ENCODE results near the gene TLN1.

TLN1 gene

DNA sequence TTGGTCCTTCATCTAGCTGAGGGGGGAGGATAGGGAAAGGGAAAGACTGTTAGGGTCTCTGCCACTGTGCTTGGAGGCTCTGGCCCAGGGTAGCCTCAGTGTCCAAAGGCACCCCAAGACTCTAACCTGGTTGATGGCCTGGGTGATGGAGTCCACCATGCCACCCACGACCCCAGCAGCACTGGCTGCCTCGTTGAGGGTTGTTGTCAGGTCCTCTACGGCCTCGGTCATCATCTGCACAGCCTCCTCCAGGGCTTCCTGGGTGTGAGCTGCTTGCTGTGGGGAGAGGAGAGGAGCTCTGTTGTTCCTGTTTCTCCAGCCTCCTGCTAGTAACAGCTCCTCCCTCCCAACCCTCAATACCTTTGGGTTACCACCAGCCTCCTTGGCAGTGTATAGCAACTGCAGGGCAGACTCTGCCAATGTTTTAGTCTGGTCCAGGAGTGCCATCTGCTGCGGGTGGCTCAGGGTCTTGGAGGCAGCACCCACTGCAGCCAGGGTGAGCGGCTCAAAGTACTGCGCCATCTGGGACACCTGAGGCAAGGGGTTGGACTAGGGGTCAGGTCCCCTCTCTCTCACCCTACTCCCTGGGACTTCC, 26.1 kb downstream of the TLN1 start:
- H3K4me3 ChIP-seq (ENCODE audit: low read depth, low read length): no peak overlapping the region
- TF ChIP-seq, protein P1, sequence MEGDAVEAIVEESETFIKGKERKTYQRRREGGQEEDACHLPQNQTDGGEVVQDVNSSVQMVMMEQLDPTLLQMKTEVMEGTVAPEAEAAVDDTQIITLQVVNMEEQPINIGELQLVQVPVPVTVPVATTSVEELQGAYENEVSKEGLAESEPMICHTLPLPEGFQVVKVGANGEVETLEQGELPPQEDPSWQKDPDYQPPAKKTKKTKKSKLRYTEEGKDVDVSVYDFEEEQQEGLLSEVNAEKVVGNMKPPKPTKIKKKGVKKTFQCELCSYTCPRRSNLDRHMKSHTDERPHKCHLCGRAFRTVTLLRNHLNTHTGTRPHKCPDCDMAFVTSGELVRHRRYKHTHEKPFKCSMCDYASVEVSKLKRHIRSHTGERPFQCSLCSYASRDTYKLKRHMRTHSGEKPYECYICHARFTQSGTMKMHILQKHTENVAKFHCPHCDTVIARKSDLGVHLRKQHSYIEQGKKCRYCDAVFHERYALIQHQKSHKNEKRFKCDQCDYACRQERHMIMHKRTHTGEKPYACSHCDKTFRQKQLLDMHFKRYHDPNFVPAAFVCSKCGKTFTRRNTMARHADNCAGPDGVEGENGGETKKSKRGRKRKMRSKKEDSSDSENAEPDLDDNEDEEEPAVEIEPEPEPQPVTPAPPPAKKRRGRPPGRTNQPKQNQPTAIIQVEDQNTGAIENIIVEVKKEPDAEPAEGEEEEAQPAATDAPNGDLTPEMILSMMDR (IDR thresholded peaks at IDR 0.05; ENCODE audit: low read depth, low read length): no peak
- in situ Hi-C loops (cut with HindIII; ENCODE audit: low sequenced_read_pairs): no loop called here
- no peak for DNase-seq (ENCODE audit: low read depth, low spot score)

DNA sequence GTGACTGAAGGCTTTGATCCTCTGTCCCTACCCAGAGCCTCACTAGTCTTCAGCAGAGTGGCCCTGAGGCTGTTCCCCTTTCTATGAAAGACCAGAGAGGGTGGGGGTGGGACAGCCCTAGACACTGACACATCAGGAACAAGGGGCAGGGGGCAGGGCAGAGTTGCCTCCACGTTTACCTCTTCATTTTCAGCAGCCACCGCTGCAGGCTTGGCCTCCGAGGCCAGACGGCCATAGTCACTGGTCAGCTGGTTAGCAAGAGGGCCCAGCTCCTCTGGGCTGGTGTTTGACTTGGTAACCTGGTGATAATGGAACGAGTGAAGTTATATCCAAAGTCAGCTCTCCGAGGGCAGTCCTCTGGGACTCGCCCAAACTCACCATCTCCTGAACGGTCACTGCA, 26.6 kb downstream of the TLN1 start:
- in situ Hi-C loops (cut with HindIII; ENCODE audit: low sequenced_read_pairs): no loop called here
- TF ChIP-seq, protein P1 (IDR thresholded peaks at IDR 0.05; ENCODE audit: low read depth, low read length): no peak
- no peak overlapping the region for H3K4me3 ChIP-seq (ENCODE audit: low read depth, low read length)
- no peak for DNase-seq (ENCODE audit: low read depth, low spot score)

DNA sequence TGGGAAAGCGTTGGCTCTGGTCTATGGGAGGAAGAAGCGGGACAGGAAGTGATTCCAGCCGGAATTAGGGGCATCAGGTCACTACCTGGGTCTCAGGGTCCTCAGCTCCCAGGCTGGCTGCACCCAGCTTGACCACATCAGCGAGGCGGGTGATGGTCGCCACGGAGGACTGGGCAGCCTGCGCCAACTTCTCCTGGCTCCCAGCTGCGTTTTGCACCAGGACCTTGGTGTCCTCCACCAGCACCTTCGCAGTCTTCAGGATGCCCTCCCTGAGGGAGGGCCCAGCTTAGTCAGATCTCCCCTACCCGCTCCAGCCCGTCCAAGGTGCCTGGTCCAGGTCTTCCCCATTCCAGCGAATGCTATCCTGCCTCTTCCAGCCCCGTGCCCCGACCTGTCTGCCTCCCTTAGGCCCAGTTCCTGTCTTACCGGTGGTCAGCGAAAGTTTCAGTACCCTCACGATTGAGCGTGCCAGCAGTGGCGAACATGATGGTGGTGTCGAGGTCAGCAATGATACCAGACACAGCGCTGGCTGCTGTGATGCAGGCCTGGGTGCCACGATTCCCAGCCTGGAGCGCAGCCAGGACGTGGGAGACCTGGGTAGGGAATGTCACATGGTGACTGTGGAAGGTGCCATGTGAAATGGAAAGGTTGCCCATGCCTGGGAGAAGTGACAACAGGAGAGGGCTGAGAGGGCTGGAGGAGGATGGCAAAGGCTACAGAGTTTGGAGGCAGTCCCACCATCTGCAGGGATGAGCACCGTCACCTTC, 27.9 kb downstream of the TLN1 start:
- in situ Hi-C loops (cut with HindIII; ENCODE audit: low sequenced_read_pairs): no loop called here
- no peak for DNase-seq (ENCODE audit: low read depth, low spot score)
- TF ChIP-seq, protein P1 (IDR thresholded peaks at IDR 0.05; ENCODE audit: low read depth, low read length): no peak
- H3K4me3 ChIP-seq (ENCODE audit: low read depth, low read length): no peak overlapping the region

DNA sequence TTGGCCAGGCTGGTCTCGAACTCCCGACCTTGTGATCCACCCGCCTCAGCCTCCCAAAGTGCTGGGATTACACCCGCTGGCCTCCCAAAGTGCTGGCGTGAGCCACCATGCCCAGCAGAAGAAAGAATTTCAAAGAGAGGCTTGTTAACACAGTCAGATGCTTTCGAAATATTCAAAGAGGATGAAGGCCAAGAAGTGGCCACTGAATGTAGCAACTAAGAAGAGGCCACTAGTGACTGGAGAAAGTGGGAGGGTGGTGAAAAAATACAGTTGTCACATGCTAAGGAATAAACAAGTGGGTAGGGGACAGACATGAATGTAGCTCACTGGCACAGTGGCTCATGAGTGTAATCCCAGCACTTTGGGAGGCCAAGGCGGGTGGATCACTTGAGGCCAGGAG, 29.3 kb downstream of the TLN1 start:
- in situ Hi-C loops (cut with HindIII; ENCODE audit: low sequenced_read_pairs): no loop called here
- no peak overlapping the region for H3K4me3 ChIP-seq (ENCODE audit: low read depth, low read length)
- TF ChIP-seq, protein P1 (IDR thresholded peaks at IDR 0.05; ENCODE audit: low read depth, low read length): no peak
- no peak for DNase-seq (ENCODE audit: low read depth, low spot score)

DNA sequence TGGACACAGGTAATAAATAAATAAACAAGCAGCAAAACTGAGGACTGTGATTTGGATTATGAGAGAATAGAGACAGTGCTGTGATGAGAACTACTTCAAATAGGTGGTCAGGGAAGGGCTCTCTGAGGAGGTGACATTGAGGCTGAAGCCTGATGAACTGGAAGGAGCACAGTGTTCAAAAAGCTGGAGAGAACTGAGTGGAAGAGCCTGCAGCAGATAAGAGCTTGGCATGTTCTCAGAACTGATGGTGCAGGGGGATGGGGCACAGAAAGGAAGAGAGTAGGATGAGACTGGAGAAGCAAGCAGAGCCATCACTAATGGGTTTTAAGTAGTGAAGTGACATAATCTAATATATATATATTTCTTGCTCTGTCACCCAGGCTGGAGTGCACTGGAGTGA, 31.1 kb downstream of the TLN1 start:
- DNase-seq (ENCODE audit: low read depth, low spot score): no peak
- in situ Hi-C loops (cut with HindIII; ENCODE audit: low sequenced_read_pairs): no loop called here
- H3K4me3 ChIP-seq (ENCODE audit: low read depth, low read length): no peak overlapping the region
- TF ChIP-seq, protein P1 (IDR thresholded peaks at IDR 0.05; ENCODE audit: low read depth, low read length): no peak

DNA sequence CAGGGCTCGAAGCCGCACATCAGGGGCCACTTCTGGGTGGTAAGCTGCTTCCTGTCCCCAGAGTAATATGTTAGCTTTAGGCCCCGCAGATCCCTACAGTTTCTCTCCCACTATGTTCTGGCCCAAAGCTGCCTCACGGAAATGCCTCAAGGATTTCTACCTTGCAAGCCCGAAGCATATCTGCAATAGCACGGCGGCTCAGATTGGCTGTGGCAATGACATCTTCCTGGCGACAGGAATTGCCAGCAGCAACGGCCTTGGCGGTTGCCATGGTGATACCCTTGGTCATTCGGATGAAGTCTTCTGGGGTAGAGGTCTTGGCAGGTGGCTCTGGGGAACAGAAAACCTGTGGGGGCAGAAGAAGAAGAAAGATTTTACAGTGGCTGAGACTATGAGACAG, 32.0 kb downstream of the TLN1 start:
- H3K4me3 ChIP-seq (ENCODE audit: low read depth, low read length): no peak overlapping the region
- DNase-seq (ENCODE audit: low read depth, low spot score): no peak
- in situ Hi-C loops (cut with HindIII; ENCODE audit: low sequenced_read_pairs): no loop called here
- TF ChIP-seq, protein P1 (IDR thresholded peaks at IDR 0.05; ENCODE audit: low read depth, low read length): no peak
